Tibial nerve (tissue), 4 donors: ENCODE results near the gene FBXL20.

Experiments
- CTCF ChIP-seq, 5 experiments: fragments of 200-600 bp in 3 of 5; fragments of 450-650 bp in 2 of 5; sonication (generic) in 3 of 5; IDR thresholded peaks; one replicate each; pipeline ENCODE4 v1.5.1; 2016 to 2019; ENCODE audit warnings: antibody characterized with exemption in 5 of 5, mild to moderate bottlenecking in 3 of 5, moderate library complexity in 2 of 5
- EP300 ChIP-seq, 2 donors: sonication (generic); formaldehyde crosslinking; IDR thresholded peaks; one replicate each; pipeline ENCODE4 v1.6.1; 2017; ENCODE audit warnings: antibody characterized with exemption in 2 of 2, mild to moderate bottlenecking in 1 of 2
- POLR2A ChIP-seq, 2 donors: fragments of 450-650 bp; IDR thresholded peaks; one replicate each; pipeline ENCODE4 v1.6.1; 2017; ENCODE audit warnings: antibody characterized with exemption in 2 of 2, mild to moderate bottlenecking in 2 of 2, moderate library complexity in 2 of 2

GRCh38 chr17:39270923-39271322 lies 130.5 kb downstream of the FBXL20 start:
- peak in 4 of 5 experiments; percentile 15 to 29 (median 16) for TF ChIP-seq CTCF (IDR thresholded peaks at IDR 0.05)
- no peak for TF ChIP-seq POLR2A (IDR thresholded peaks at IDR 0.05)
- no peak for TF ChIP-seq EP300 (IDR thresholded peaks at IDR 0.05)
